Measurements from ENCODE around the gene HDAC4. TPM values are rescaled to one million over a fixed set of nuclear protein-coding genes. Genes with fewer than 3 reads are reported as not detected.
A peak's percentile ranks its signal among the peaks of the same experiment; 100 is the strongest.

The HDAC4 gene
- total and polyA plus RNA-seq, 2 donors from 2014 or later: 2.2 to 56.8 TPM

- DNase-seq (peak in 1 of 5 donors; percentile 14), FAIRE-seq (no peak)
- Histone ChIP-seq H3K9ac (ENCODE audit: low read length in 3 of 3) (no peak overlapping the region), H3K27ac (ENCODE audit: low read depth in 2 of 2, low read length in 2 of 2) (no peak overlapping the region), H3K9me3 (ENCODE audit: control insufficient read depth in 2 of 3, insufficient read depth in 1 of 3, low read length in 3 of 3) (no peaks in the 10 kb centered on the region), H3K4me3 (ENCODE audit: low read length in 3 of 3) (no peak overlapping the region), H3K36me3 (ENCODE audit: control insufficient read depth in 2 of 3, insufficient read depth in 3 of 3, low read length in 3 of 3) (peaks cover 0 to 13% (median 3%) of the 10 kb centered on the region in 3 donors), H3K4me1 (ENCODE audit: control insufficient read depth in 2 of 3, insufficient read depth in 2 of 3, low read depth in 1 of 3, low read length in 3 of 3) (no peaks in the 10 kb centered on the region), H3K27me3 (ENCODE audit: control insufficient read depth, insufficient read depth, low read length) (no peaks in the 10 kb centered on the region)
- TF ChIP-seq CTCF (IDR thresholded peaks at IDR 0.05; ENCODE audit: borderline replicate concordance, extremely low read depth, insufficient read depth): no peak
- intact Hi-C loops (cut with DNase I): no loop called here
These were observed 255.2 kb downstream of the HDAC4 start for GRCh38 chr2:239145601-239146000.

DNA sequence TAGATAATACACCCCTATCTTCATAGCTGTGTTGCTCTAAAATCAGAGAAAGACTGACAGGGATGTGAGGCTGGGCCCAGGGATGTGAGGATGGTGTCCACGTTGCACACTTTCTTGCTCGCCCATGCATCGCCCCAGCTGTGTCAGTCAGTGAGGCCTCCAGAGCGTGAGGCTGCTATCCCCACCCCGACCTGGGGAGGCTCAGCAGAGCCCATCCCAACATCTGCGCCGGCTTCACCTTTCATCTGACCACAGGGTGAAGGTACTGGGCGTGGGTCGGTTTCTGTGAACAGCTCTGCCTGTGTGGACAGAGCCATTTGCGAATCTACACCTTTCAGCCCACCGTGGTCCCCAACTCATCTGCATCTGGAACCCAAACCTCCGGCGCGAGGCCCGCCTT, 255.7 kb downstream of the HDAC4 start:
- intact Hi-C loops (cut with DNase I): no loop called here
- no peak for FAIRE-seq
- no peak for TF ChIP-seq CTCF (IDR thresholded peaks at IDR 0.05; ENCODE audit: borderline replicate concordance, extremely low read depth, insufficient read depth)
- Histone ChIP-seq H3K27ac (ENCODE audit: low read depth in 2 of 2, low read length in 2 of 2) (no peak overlapping the region), H3K9me3 (ENCODE audit: control insufficient read depth in 2 of 3, insufficient read depth in 1 of 3, low read length in 3 of 3) (no peaks in the 10 kb centered on the region), H3K9ac (ENCODE audit: low read length in 3 of 3) (no peak overlapping the region), H3K27me3 (ENCODE audit: control insufficient read depth, insufficient read depth, low read length) (no peaks in the 10 kb centered on the region), H3K4me3 (ENCODE audit: low read length in 3 of 3) (no peak overlapping the region), H3K4me1 (ENCODE audit: control insufficient read depth in 2 of 3, insufficient read depth in 2 of 3, low read depth in 1 of 3, low read length in 3 of 3) (no peaks in the 10 kb centered on the region), H3K36me3 (ENCODE audit: control insufficient read depth in 2 of 3, insufficient read depth in 3 of 3, low read length in 3 of 3) (peaks cover 0 to 11% (median 3%) of the 10 kb centered on the region in 3 donors)
- peak in 1 of 5 donors; percentile 55 for DNase-seq

DNA sequence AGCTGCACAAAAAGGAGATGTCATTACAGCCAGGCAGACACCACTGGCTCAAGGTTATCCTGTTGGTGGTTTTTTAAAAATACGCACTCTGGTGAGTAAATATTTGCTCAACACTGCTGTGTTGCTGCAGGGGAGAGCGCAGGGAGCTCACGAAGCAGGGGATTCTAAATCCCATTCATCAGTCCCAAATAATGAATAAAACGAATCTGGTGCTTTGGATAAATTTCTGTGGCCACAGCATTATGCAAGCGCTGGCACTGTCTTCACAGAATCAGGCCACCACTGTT, 256.2 kb downstream of the HDAC4 start:
- H3K4me3 ChIP-seq (ENCODE audit: low read length in 3 of 3): no peak overlapping the region
- H3K9ac ChIP-seq (ENCODE audit: low read length in 3 of 3): no peak overlapping the region
- H3K9me3 ChIP-seq (ENCODE audit: control insufficient read depth in 2 of 3, insufficient read depth in 1 of 3, low read length in 3 of 3): no peaks in the 10 kb centered on the region
- FAIRE-seq (no peak), DNase-seq (no peak)
- intact Hi-C loops (cut with DNase I): no loop called here
- H3K27ac ChIP-seq (ENCODE audit: low read depth in 2 of 2, low read length in 2 of 2): no peak overlapping the region
- no peaks in the 10 kb centered on the region for H3K4me1 ChIP-seq (ENCODE audit: control insufficient read depth in 2 of 3, insufficient read depth in 2 of 3, low read depth in 1 of 3, low read length in 3 of 3)
- no peak for TF ChIP-seq CTCF (IDR thresholded peaks at IDR 0.05; ENCODE audit: borderline replicate concordance, extremely low read depth, insufficient read depth)
- no peaks in the 10 kb centered on the region for H3K27me3 ChIP-seq (ENCODE audit: control insufficient read depth, insufficient read depth, low read length)
- H3K36me3 ChIP-seq (ENCODE audit: control insufficient read depth in 2 of 3, insufficient read depth in 3 of 3, low read length in 3 of 3): peaks cover 0 to 11% (median 3%) of the 10 kb centered on the region in 3 donors
